PC-3 (cell line): ENCODE results near the gene STEAP2. TPM values are rescaled to one million over a fixed set of nuclear protein-coding genes. Genes with fewer than 3 reads are reported as not detected.

ENCODE experiments used
- ATAC-seq: fragments of 200-7000 bp; cut with Tn5 transposase; 2 replicates; pipeline ENCODE4 v1.9.1; 2020; ENCODE audit warnings: mild to moderate bottlenecking, moderate library complexity
- BruUV-seq: library from RNA; stranded (reverse); fragments of 400-500 nt; replicated peaks from 2 replicates; lab custom pipeline; 2021; lab: Mats Ljungman, UMichigan
- CTCF ChIA-PET: fragments of 300-600 bp; sonication (Branson Sonifier 250); formaldehyde crosslinking; loops from one replicate; lab custom pipeline; 2022; ENCODE audit warnings: antibody characterized with exemption; lab: Charles Lee
- POLR2A ChIA-PET: fragments of 300-600 bp; sonication (Branson Sonifier 250); formaldehyde crosslinking; loops from one replicate; lab custom pipeline; 2022; ENCODE audit warnings: antibody characterized with exemption; ENCODE audit not compliant: unreplicated experiment; lab: Charles Lee
- DNase-seq: peaks from one replicate; pipeline ENCODE4 v3.0.0-alpha.2; 2015
- H2AFZ ChIP-seq: fragments of 300-600 bp; sonication (generic); 2 replicates; pipeline ENCODE4 v1.6.0; 2016; ENCODE audit warnings: antibody characterized with exemption, low read length
- H3F3A ChIP-seq: fragments of 300-600 bp; sonication (generic); one replicate; pipeline ENCODE4 v1.6.0; 2017; ENCODE audit warnings: antibody characterized with exemption, low read length, control low read depth, mild to moderate bottlenecking; ENCODE audit not compliant: unreplicated experiment
- H3K27ac ChIP-seq: fragments of 300-600 bp; sonication (generic); 2 replicates; pipeline ENCODE4 v1.5.1; 2016; ENCODE audit warnings: mild to moderate bottlenecking, low read length
- H3K27me3 ChIP-seq: fragments of 300-600 bp; sonication (generic); 2 replicates; pipeline ENCODE4 v1.6.1; 2016; ENCODE audit warnings: low read length, mixed read lengths
- H3K36me3 ChIP-seq: fragments of 300-600 bp; sonication (generic); 2 replicates; pipeline ENCODE4 v1.6.1; 2016; ENCODE audit warnings: low read depth, mixed run types, low read length, mixed read lengths
- H3K4me1 ChIP-seq: fragments of 300-600 bp; sonication (generic); 2 replicates; pipeline ENCODE4 v1.5.1; 2016; ENCODE audit warnings: low read length; ENCODE audit not compliant: insufficient read depth
- H3K4me2 ChIP-seq: fragments of 300-600 bp; sonication (generic); 2 replicates; pipeline ENCODE4 v1.6.0; 2016; ENCODE audit warnings: low read length
- H3K4me3 ChIP-seq: fragments of 300-600 bp; sonication (generic); 2 replicates; pipeline ENCODE4 v1.5.1; 2016; ENCODE audit warnings: mild to moderate bottlenecking, low read length, mixed read lengths
- H3K79me2 ChIP-seq: fragments of 300-600 bp; sonication (generic); 2 replicates; pipeline ENCODE4 v1.6.1; 2017; ENCODE audit warnings: low read length, mixed read lengths
- H3K9ac ChIP-seq: fragments of 300-600 bp; sonication (generic); 2 replicates; pipeline ENCODE4 v1.6.0; 2016; ENCODE audit warnings: mild to moderate bottlenecking, low read length
- H3K9me2 ChIP-seq: fragments of 300-600 bp; sonication (generic); replicated peaks from 2 replicates; pipeline ENCODE4 v1.6.1; 2016; ENCODE audit warnings: mixed run types, low read length, mixed read lengths
- H3K9me3 ChIP-seq: fragments of 300-600 bp; sonication (generic); 2 replicates; pipeline ENCODE4 v1.6.1; 2016; ENCODE audit warnings: low read length, mixed read lengths
- H4K20me1 ChIP-seq: fragments of 300-600 bp; sonication (generic); 2 replicates; pipeline ENCODE4 v1.6.1; 2016; ENCODE audit warnings: low read length, mixed read lengths
- CTCF ChIP-seq: fragments of 300-600 bp; sonication (generic); conservative IDR thresholded peaks from 2 replicates; pipeline ENCODE4 v1.5.1; 2017; ENCODE audit warnings: antibody characterized with exemption, low read depth, mild to moderate bottlenecking, low read length
- EZH2 ChIP-seq: fragments of 300-600 bp; sonication (generic); IDR thresholded peaks from one replicate; pipeline ENCODE4 v1.6.1; 2017; ENCODE audit warnings: antibody characterized with exemption, mild to moderate bottlenecking, low read length; ENCODE audit not compliant: unreplicated experiment
- EZH2phosphoT487 ChIP-seq: fragments of 300-600 bp; sonication (generic); IDR thresholded peaks from 2 replicates; pipeline ENCODE4 v1.6.1; 2018; ENCODE audit warnings: mild to moderate bottlenecking, antibody characterized with exemption, low read length, borderline replicate concordance
- intact Hi-C: fragments of 100-400 bp; cut with micrococcal nuclease; formaldehyde crosslinking; loops from 2 replicates; pipeline ENCODE4 v1.9.0; 2023
- total RNA-seq: library from RNA; depleted of rRNA; stranded (reverse); fragments of >200 nt; gene quantifications from 2 replicates; pipeline ENCODE4 v1.2.3, GENCODE V29; 2014

Gene STEAP2
- total RNA-seq, 1 experiment from 2014 or later, result 7.0 TPM

DNA sequence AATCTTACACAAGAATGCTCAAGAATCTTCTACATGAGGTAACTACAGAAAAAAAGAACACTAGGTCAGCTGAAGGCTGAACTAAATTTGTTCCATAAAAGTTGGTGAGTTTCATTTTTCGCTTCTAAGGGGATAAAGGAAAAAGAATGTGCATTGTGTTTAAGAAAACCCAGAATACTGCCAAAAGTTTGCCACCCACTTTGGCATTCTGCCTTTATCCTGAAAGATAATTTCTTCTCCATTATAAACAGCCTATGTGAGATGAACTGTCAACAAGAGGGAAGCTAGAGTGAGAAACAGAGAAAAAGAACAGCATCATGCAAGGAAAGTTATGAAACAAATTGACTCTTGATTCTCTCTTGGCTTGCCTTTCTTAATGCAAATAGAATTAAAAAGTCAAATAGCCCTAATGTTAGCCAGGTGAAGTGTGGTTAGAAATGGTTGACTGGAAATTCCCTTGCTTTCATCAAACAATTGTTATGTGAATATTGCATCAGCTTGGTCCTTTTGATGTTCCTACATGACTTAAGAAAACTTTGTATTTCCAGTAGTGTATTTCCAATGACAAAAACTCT lies 31.4 kb upstream of the STEAP2 start:
- POLR2A ChIA-PET, result interaction anchor here (0.5 to 0.6 kb wide), 2 partner anchors 166 to 167 kb away, joined by 4 read pairs; no protein-coding TSS in a partner anchor
- peak; percentile 10; the same call in 1 of the 2 replicates for ATAC-seq
- Histone ChIP-seq H3K4me3 (peak overlapping the region; percentile 10; the same call in 1 of the 2 replicates), H2AFZ (peak overlapping the region; percentile 12; the same call in 1 of the 2 replicates), H3F3A (no peaks in the 10 kb centered on the region), H3K27me3 (no peaks in the 10 kb centered on the region), H3K4me1 (peaks cover 35% of the 10 kb centered on the region), H3K9ac (peak overlapping the region; percentile 31), H3K4me2 (peak overlapping the region; percentile 63), H3K9me2 (no peaks in the 10 kb centered on the region), H3K79me2 (no peaks in the 10 kb centered on the region), H3K36me3 (no peaks in the 10 kb centered on the region), H3K27ac (peak overlapping the region; percentile 78), H3K9me3 (no peaks in the 10 kb centered on the region), H4K20me1 (no peaks in the 10 kb centered on the region)
- no TSS peak for BruUV-seq
- peak; percentile 55 for DNase-seq
- intact Hi-C loops, result loop anchor here (1.0 kb wide), 1 partner anchor 31 kb away; the partner anchor contains the start of gene STEAP2
- CTCF ChIA-PET, result no interaction called here
- TF ChIP-seq EZH2phosphoT487 (no peak), EZH2 (no peak), CTCF (no peak)

DNA sequence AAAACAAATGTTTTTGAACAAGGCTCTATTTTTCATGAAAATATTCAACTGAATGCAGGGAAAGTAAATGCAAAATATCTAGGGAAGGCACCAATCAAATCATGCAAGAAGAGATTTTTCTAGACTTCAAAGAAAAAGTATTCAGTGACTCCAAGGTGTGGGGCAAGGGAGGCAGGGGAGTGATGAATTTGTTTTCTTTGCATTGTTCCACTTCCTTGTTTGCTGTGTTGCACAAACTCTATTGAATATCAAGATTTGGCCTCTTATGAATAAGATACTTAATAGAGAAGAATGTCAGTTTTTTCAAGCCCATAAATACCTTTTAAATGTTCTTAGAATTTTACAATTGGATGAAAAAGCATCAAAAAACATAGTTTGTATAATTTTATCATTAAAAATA lies 30.9 kb upstream of the STEAP2 start:
- ATAC-seq, result peak; percentile 10
- intact Hi-C loops, result loop anchor here (1.0 kb wide), 1 partner anchor 31 kb away; the partner anchor contains the start of gene STEAP2

More for the DNA sequence above, 30.9 kb upstream of the STEAP2 start:
- BruUV-seq, result no TSS peak
- ChIA-PET POLR2A (interaction anchor here (0.5 kb wide), 1 partner anchor 167 kb away, joined by 4 read pairs; no protein-coding TSS in a partner anchor), CTCF (no interaction called here)
- H3K79me2 ChIP-seq, result no peaks in the 10 kb centered on the region
- DNase-seq, result peak; percentile 50
- H3K4me2 ChIP-seq, result peak overlapping the region; percentile 63
- H3K27me3 ChIP-seq, result no peaks in the 10 kb centered on the region
- H3K4me3 ChIP-seq, result peak overlapping the region; percentile 10; the same call in 1 of the 2 replicates
- no peaks in the 10 kb centered on the region for H3F3A ChIP-seq
- peak overlapping the region; percentile 10; the same call in 1 of the 2 replicates for H3K9ac ChIP-seq
- no peaks in the 10 kb centered on the region for H3K9me3 ChIP-seq
- H3K4me1 ChIP-seq, result peaks cover 35% of the 10 kb centered on the region
- no peaks in the 10 kb centered on the region for H4K20me1 ChIP-seq
- TF ChIP-seq EZH2 (no peak), CTCF (no peak)
- H3K36me3 ChIP-seq, result no peaks in the 10 kb centered on the region
- peak overlapping the region; percentile 78 for H3K27ac ChIP-seq
- H2AFZ ChIP-seq, result peak overlapping the region; percentile 12; the same call in 1 of the 2 replicates
- no peaks in the 10 kb centered on the region for H3K9me2 ChIP-seq
